Measurements from ENCODE around the gene RAPGEF5. TPM values are rescaled to one million over a fixed set of nuclear protein-coding genes. Genes with fewer than 3 reads are reported as not detected.

The RAPGEF5 gene
- total RNA-seq, 1 donor, result 1.1 TPM

- no peak overlapping the region for H3K4me3 ChIP-seq (ENCODE audit: insufficient read depth, low read length)
- H3K27ac ChIP-seq (ENCODE audit: low read depth, low read length), result no peak overlapping the region
- no peaks in the 10 kb centered on the region for H4K20me1 ChIP-seq (ENCODE audit: insufficient read depth, low read length)
- H3K4me2 ChIP-seq (ENCODE audit: insufficient read depth, low read length), result no peak overlapping the region
- DNase-seq (ENCODE audit: insufficient read length, low spot score, missing footprints), result no peak
- H3K79me2 ChIP-seq (ENCODE audit: insufficient read depth, low read length), result no peaks in the 10 kb centered on the region
- TF ChIP-seq CTCF (IDR thresholded peaks at IDR 0.05; ENCODE audit: extremely low read depth, low read depth, low read length), result no peak
- no peaks in the 10 kb centered on the region for H3K27me3 ChIP-seq (ENCODE audit: insufficient read depth, low read length)
- H3K9me3 ChIP-seq (ENCODE audit: low read depth, low read length), result no peaks in the 10 kb centered on the region
- no peaks in the 10 kb centered on the region for H3K36me3 ChIP-seq (ENCODE audit: insufficient read depth, low read length)
- no peak overlapping the region for H2AFZ ChIP-seq (ENCODE audit: low read length)
- H3K4me1 ChIP-seq (ENCODE audit: insufficient read depth, low read length), result peaks cover 8% of the 10 kb centered on the region
These were observed 122.7 kb downstream of the RAPGEF5 start for GRCh38 chr7:22234227-22234626.

- H3K4me1 ChIP-seq (ENCODE audit: insufficient read depth, low read length), result peaks cover 8% of the 10 kb centered on the region
- no peak for DNase-seq (ENCODE audit: insufficient read length, low spot score, missing footprints)
- no peaks in the 10 kb centered on the region for H3K36me3 ChIP-seq (ENCODE audit: insufficient read depth, low read length)
- H2AFZ ChIP-seq (ENCODE audit: low read length), result no peak overlapping the region
- no peaks in the 10 kb centered on the region for H3K9me3 ChIP-seq (ENCODE audit: low read depth, low read length)
- no peaks in the 10 kb centered on the region for H4K20me1 ChIP-seq (ENCODE audit: insufficient read depth, low read length)
- H3K27me3 ChIP-seq (ENCODE audit: insufficient read depth, low read length), result no peaks in the 10 kb centered on the region
- H3K4me3 ChIP-seq (ENCODE audit: insufficient read depth, low read length), result no peak overlapping the region
- TF ChIP-seq CTCF (IDR thresholded peaks at IDR 0.05; ENCODE audit: extremely low read depth, low read depth, low read length), result no peak
- no peak overlapping the region for H3K27ac ChIP-seq (ENCODE audit: low read depth, low read length)
- H3K4me2 ChIP-seq (ENCODE audit: insufficient read depth, low read length), result no peak overlapping the region
- no peaks in the 10 kb centered on the region for H3K79me2 ChIP-seq (ENCODE audit: insufficient read depth, low read length)
These were observed 125.1 kb downstream of the RAPGEF5 start for GRCh38 chr7:22231806-22232205.

- Histone ChIP-seq H3K4me1 (ENCODE audit: insufficient read depth, low read length) (peaks cover 8% of the 10 kb centered on the region), H3K4me3 (ENCODE audit: insufficient read depth, low read length) (no peak overlapping the region), H4K20me1 (ENCODE audit: insufficient read depth, low read length) (no peaks in the 10 kb centered on the region), H3K27me3 (ENCODE audit: insufficient read depth, low read length) (no peaks in the 10 kb centered on the region), H3K4me2 (ENCODE audit: insufficient read depth, low read length) (no peak overlapping the region), H3K27ac (ENCODE audit: low read depth, low read length) (no peak overlapping the region), H3K9me3 (ENCODE audit: low read depth, low read length) (no peaks in the 10 kb centered on the region), H3K36me3 (ENCODE audit: insufficient read depth, low read length) (no peaks in the 10 kb centered on the region), H3K79me2 (ENCODE audit: insufficient read depth, low read length) (no peaks in the 10 kb centered on the region), H2AFZ (ENCODE audit: low read length) (no peak overlapping the region)
- no peak for DNase-seq (ENCODE audit: insufficient read length, low spot score, missing footprints)
- no peak for TF ChIP-seq CTCF (IDR thresholded peaks at IDR 0.05; ENCODE audit: extremely low read depth, low read depth, low read length)
These were observed 125.8 kb downstream of the RAPGEF5 start for GRCh38 chr7:22231141-22231540.

- no peak for TF ChIP-seq CTCF (IDR thresholded peaks at IDR 0.05; ENCODE audit: extremely low read depth, low read depth, low read length)
- peaks cover 8% of the 10 kb centered on the region for H3K4me1 ChIP-seq (ENCODE audit: insufficient read depth, low read length)
- no peaks in the 10 kb centered on the region for H3K79me2 ChIP-seq (ENCODE audit: insufficient read depth, low read length)
- no peak overlapping the region for H3K27ac ChIP-seq (ENCODE audit: low read depth, low read length)
- H3K27me3 ChIP-seq (ENCODE audit: insufficient read depth, low read length), result no peaks in the 10 kb centered on the region
- H2AFZ ChIP-seq (ENCODE audit: low read length), result no peak overlapping the region
- no peaks in the 10 kb centered on the region for H3K36me3 ChIP-seq (ENCODE audit: insufficient read depth, low read length)
- no peak overlapping the region for H3K4me2 ChIP-seq (ENCODE audit: insufficient read depth, low read length)
- H3K9me3 ChIP-seq (ENCODE audit: low read depth, low read length), result no peaks in the 10 kb centered on the region
- no peak for DNase-seq (ENCODE audit: insufficient read length, low spot score, missing footprints)
- no peaks in the 10 kb centered on the region for H4K20me1 ChIP-seq (ENCODE audit: insufficient read depth, low read length)
- no peak overlapping the region for H3K4me3 ChIP-seq (ENCODE audit: insufficient read depth, low read length)
These were observed 126.7 kb downstream of the RAPGEF5 start for GRCh38 chr7:22230238-22230637.

All from osteoblast (primary cell).